H1 (cell line): Measurements from ENCODE around the gene ALOX12. TPM values are rescaled to one million over a fixed set of nuclear protein-coding genes. Genes with fewer than 3 reads are reported as not detected.

Source experiments
- CTCF ChIA-PET: fragments of 300-600 bp; sonication (Branson Sonifier 250); formaldehyde crosslinking; loops from one replicate; lab custom pipeline; 2021; ENCODE audit not compliant: partially characterized antibody; lab: Charles Lee
- POLR2A ChIA-PET: fragments of 300-600 bp; sonication (Branson Sonifier 250); formaldehyde crosslinking; loops from one replicate; lab custom pipeline; 2021; ENCODE audit warnings: inconsistent platforms; ENCODE audit not compliant: partially characterized antibody; lab: Charles Lee
- DNase-seq, 2 experiments: peaks; one replicate each; pipeline versions ENCODE4 v3.0.0 to v3.0.0-alpha.2; 2010 to 2022; ENCODE audit warnings: low spot score in 2 of 2, low read depth in 1 of 2, mixed read lengths in 1 of 2
- FAIRE-seq: peaks from 2 replicates; lab custom pipeline; 2011; peaks lifted over from hg19 to GRCh38; lab: Jason Lieb, UNC
- H2AFZ ChIP-seq: 2 replicates; pipeline ENCODE4 v1.8.1; 2012; ENCODE audit warnings: low read length, inconsistent platforms
- H2AK5ac ChIP-seq: 2 replicates; pipeline ENCODE4 v1.6.1; 2013; ENCODE audit warnings: low read depth, low read length
- H2BK120ac ChIP-seq: replicated peaks from 2 replicates; pipeline ENCODE3; 2013; ENCODE audit warnings: low read depth, low read length, inconsistent platforms
- H2BK12ac ChIP-seq: 2 replicates; pipeline ENCODE4 v1.6.1; 2013; ENCODE audit warnings: low read depth, low read length
- H2BK15ac ChIP-seq: 2 replicates; pipeline ENCODE4 v1.6.1; 2013; ENCODE audit warnings: low read length
- H2BK20ac ChIP-seq: 2 replicates; pipeline ENCODE4 v1.6.1; 2013; ENCODE audit warnings: low read length
- H2BK5ac ChIP-seq: 2 replicates; pipeline ENCODE4 v1.6.1; 2013; ENCODE audit warnings: low read depth, low read length
- H3K14ac ChIP-seq: 2 replicates; pipeline ENCODE4 v1.6.1; 2013; ENCODE audit warnings: inconsistent platforms; ENCODE audit not compliant: insufficient read length
- H3K18ac ChIP-seq: 2 replicates; pipeline ENCODE4 v1.6.1; 2013; ENCODE audit warnings: low read length; ENCODE audit errors: extremely low read depth
- H3K23ac ChIP-seq: 2 replicates; pipeline ENCODE4 v1.6.1; 2013; ENCODE audit warnings: inconsistent platforms; ENCODE audit not compliant: insufficient read length
- H3K23me2 ChIP-seq: 2 replicates; pipeline ENCODE4 v1.6.1; 2013; ENCODE audit warnings: low read depth, low read length
- H3K27ac ChIP-seq: 2 replicates; pipeline ENCODE4 v1.6.1; 2011; ENCODE audit warnings: low read depth, low read length, inconsistent platforms
- H3K27me3 ChIP-seq, 4 experiments: replicated peaks in 1 of 4; 1 replicate in 1 of 4; 2 replicates in 3 of 4; pipeline versions ENCODE4 v1.6.1 to v1.8.1; 2011 to 2013; ENCODE audit warnings: low read length in 3 of 4, mild to moderate bottlenecking in 3 of 4, inconsistent platforms in 2 of 4, mixed read lengths in 2 of 4, moderate library complexity in 1 of 4; ENCODE audit not compliant: control insufficient read depth in 3 of 4, insufficient read depth in 3 of 4; ENCODE audit errors: extremely low read depth in 1 of 4
- H3K36me3 ChIP-seq, 4 experiments: 2 replicates each; pipeline versions ENCODE4 v1.6.1 to v1.8.1; 2011 to 2013; ENCODE audit warnings: mild to moderate bottlenecking in 4 of 4, low read length in 3 of 4, moderate library complexity in 2 of 4, control low read depth in 1 of 4, inconsistent platforms in 1 of 4; ENCODE audit not compliant: insufficient read depth in 4 of 4, control insufficient read depth in 2 of 4
- H3K4ac ChIP-seq: replicated peaks from 2 replicates; pipeline ENCODE3; 2013; ENCODE audit warnings: low read length, low read depth, mixed read lengths, inconsistent platforms; ENCODE audit not compliant: insufficient read length
- H3K4me1 ChIP-seq, 4 experiments: replicated peaks in 1 of 4; 1 replicate in 1 of 4; 2 replicates in 3 of 4; pipeline versions ENCODE4 v1.6.1 to v1.8.1; 2011 to 2013; ENCODE audit warnings: low read length in 3 of 4, inconsistent platforms in 2 of 4, mixed read lengths in 1 of 4; ENCODE audit not compliant: insufficient read depth in 4 of 4, control insufficient read depth in 3 of 4
- H3K4me2 ChIP-seq, 2 experiments: 2 replicates each; pipeline versions ENCODE4 v1.6.1 to v1.8.1; 2011 to 2013; ENCODE audit warnings: low read depth in 2 of 2, low read length in 2 of 2, control low read depth in 1 of 2, inconsistent platforms in 1 of 2, mild to moderate bottlenecking in 1 of 2; ENCODE audit not compliant: insufficient read depth in 1 of 2
- H3K4me3 ChIP-seq, 4 experiments: fragments of 200-600, 300-600 bp in 1 of 4; sonication (generic), shearing (Covaris generic), sonication (Bioruptor Twin) in 1 of 4; 2 replicates each; pipeline versions ENCODE4 v1.5.1 to v1.8.1; 2011 to 2016; ENCODE audit warnings: low read length in 4 of 4, low read depth in 3 of 4, control low read depth in 2 of 4, inconsistent platforms in 2 of 4, mild to moderate bottlenecking in 2 of 4, mixed read lengths in 1 of 4, moderate library complexity in 1 of 4; ENCODE audit not compliant: insufficient read depth in 2 of 4; ENCODE audit errors: extremely low read depth in 1 of 4
- H3K56ac ChIP-seq: replicated peaks from 2 replicates; pipeline ENCODE3; 2013; ENCODE audit warnings: low read depth, mild to moderate bottlenecking, mixed read lengths, low read length, inconsistent platforms; ENCODE audit not compliant: insufficient read length
- H3K79me1 ChIP-seq: 2 replicates; pipeline ENCODE4 v1.6.1; 2013; ENCODE audit warnings: low read depth, low read length, control low read depth
- H3K79me2 ChIP-seq, 2 experiments: 2 replicates each; pipeline versions ENCODE4 v1.6.1 to v1.8.1; 2012 to 2013; ENCODE audit warnings: low read length in 2 of 2, mild to moderate bottlenecking in 2 of 2, inconsistent platforms in 1 of 2; ENCODE audit not compliant: insufficient read depth in 2 of 2, control insufficient read depth in 1 of 2
- H3K9ac ChIP-seq, 4 experiments: replicated peaks in 1 of 4; 1 replicate in 1 of 4; 2 replicates in 3 of 4; pipeline versions ENCODE4 v1.6.1 to v1.8.1; 2011 to 2013; ENCODE audit warnings: low read depth in 3 of 4, low read length in 3 of 4, control low read depth in 2 of 4, mild to moderate bottlenecking in 2 of 4, moderate library complexity in 2 of 4, inconsistent platforms in 1 of 4; ENCODE audit errors: extremely low read depth in 1 of 4
- H3K9me3 ChIP-seq, 2 experiments: 2 replicates each; pipeline versions ENCODE4 v1.6.1 to v1.8.1; 2012 to 2013; ENCODE audit warnings: mild to moderate bottlenecking in 2 of 2, moderate library complexity in 2 of 2, control low read depth in 1 of 2, inconsistent platforms in 1 of 2, low read depth in 1 of 2, low read length in 1 of 2, mixed read lengths in 1 of 2; ENCODE audit not compliant: insufficient read depth in 2 of 2
- H4K20me1 ChIP-seq, 2 experiments: replicated peaks in 1 of 2; 2 replicates each; pipeline versions ENCODE3 to v1.8.1; 2011 to 2013; ENCODE audit warnings: inconsistent platforms in 2 of 2, low read length in 2 of 2, mild to moderate bottlenecking in 1 of 2; ENCODE audit not compliant: insufficient read depth in 2 of 2, control insufficient read depth in 1 of 2
- H4K5ac ChIP-seq: 2 replicates; pipeline ENCODE4 v1.6.1; 2013; ENCODE audit warnings: low read length, low read depth, mixed read lengths, inconsistent platforms; ENCODE audit not compliant: insufficient read length
- H4K8ac ChIP-seq: 2 replicates; pipeline ENCODE4 v1.8.0; 2013; ENCODE audit warnings: mild to moderate bottlenecking, moderate library complexity, low read length, inconsistent platforms; ENCODE audit not compliant: insufficient read depth; ENCODE audit errors: extremely low read depth
- H4K91ac ChIP-seq: replicated peaks from 2 replicates; pipeline ENCODE3; 2013; ENCODE audit warnings: low read length, mixed read lengths, inconsistent platforms; ENCODE audit not compliant: insufficient read length
- ASH2L ChIP-seq: fragments of 200-600, 300-600 bp; sonication (generic); IDR thresholded peaks from one replicate; pipeline ENCODE4 v1.7.1; 2017; ENCODE audit warnings: low read length
- BRCA1 ChIP-seq: IDR thresholded peaks from 2 replicates; pipeline ENCODE4 v1.6.1; 2012; ENCODE audit warnings: low read depth, low read length, improper control_type of control experiment
- EGR1 ChIP-seq: IDR thresholded peaks from 2 replicates; pipeline ENCODE4 v1.6.1; 2011; ENCODE audit warnings: low read depth, low read length, borderline replicate concordance
- GABPA ChIP-seq: IDR thresholded peaks from 2 replicates; pipeline ENCODE4 v1.6.1; 2011; ENCODE audit warnings: mild to moderate bottlenecking, low read length, moderate library complexity, borderline replicate concordance; ENCODE audit not compliant: insufficient read depth
- NRF1 ChIP-seq: IDR thresholded peaks from 2 replicates; pipeline ENCODE4 v1.6.1; 2011; ENCODE audit warnings: mild to moderate bottlenecking, low read depth, low read length, improper control_type of control experiment
- POLR2AphosphoS5 ChIP-seq: IDR thresholded peaks from 2 replicates; pipeline ENCODE4 v1.6.1; 2011; ENCODE audit warnings: low read depth, low read length
- RNF2 ChIP-seq: fragments of 200-900, 300-1000 bp; sonication (generic); IDR thresholded peaks from 2 replicates; pipeline ENCODE4 v1.7.1; 2016; ENCODE audit warnings: borderline replicate concordance, low read depth, mild to moderate bottlenecking, antibody characterized with exemption, low read length; ENCODE audit not compliant: poor library complexity, severe bottlenecking; ENCODE audit errors: missing control alignments
- SIRT6 ChIP-seq: IDR thresholded peaks from one replicate; pipeline ENCODE4 v1.7.1; 2012; ENCODE audit warnings: low read length, inconsistent platforms
- SIX5 ChIP-seq: IDR thresholded peaks from 2 replicates; pipeline ENCODE4 v1.6.1; 2011; ENCODE audit warnings: mild to moderate bottlenecking, low read depth, low read length
- WGBS, 2 experiments: shearing (Covaris generic) in 1 of 2; methylation state at CpG; one replicate each; pipeline versions ENCODE4 v1.1.6 to v1.1.7; 2013 to 2015; ENCODE audit warnings: low lambda C conversion rate in 2 of 2, mixed read lengths in 2 of 2, inconsistent platforms in 1 of 2, low coverage in 1 of 2, missing lambda C conversion rate in 1 of 2; ENCODE audit not compliant: insufficient replicate concordance in 2 of 2, insufficient coverage in 1 of 2, insufficient read length in 1 of 2; ENCODE audit errors: extremely low coverage in 1 of 2, missing lambda C conversion rate in 1 of 2; 5-methylcytosine and 5-hydroxymethylcytosine counted together
- polyA plus RNA-seq, 7 experiments: library from polyadenylated mRNA; depleted of rRNA in 3 of 7; stranded (reverse) in 5 of 7; unstranded in 2 of 7; fragments of >200 nt in 5 of 7; fragments of 200-250 nt in 2 of 7; gene quantifications; 1 replicate in 5 of 7; 2 replicates in 1 of 7; 4 replicates in 1 of 7; pipeline versions ENCODE4 v1.2.1 to v1.2.3, GENCODE V29; 2011 to 2013; ENCODE audit warnings: missing spikeins in 2 of 7, mixed read lengths in 2 of 7
- total RNA-seq: library from RNA; stranded (reverse); fragmentation: NEBNext Ultra II Directional; extraction: Animal tissue kit (Norgen Biotek cat#: 25700); gene quantifications from 2 replicates; pipeline ENCODE4 v1.2.1, GENCODE V29; 2021
- TF ChIP-seq, protein P1 (sequence below): IDR thresholded peaks from 2 replicates; pipeline ENCODE4 v1.6.1; 2012; ENCODE audit warnings: low read length, inconsistent platforms

ALOX12 gene
- total and polyA plus RNA-seq, 2 of the 8 experiments (the other 6 are each of a cell fraction or from before 2014, with no cell fraction given): 1.4 to 2.0 TPM

DNA sequence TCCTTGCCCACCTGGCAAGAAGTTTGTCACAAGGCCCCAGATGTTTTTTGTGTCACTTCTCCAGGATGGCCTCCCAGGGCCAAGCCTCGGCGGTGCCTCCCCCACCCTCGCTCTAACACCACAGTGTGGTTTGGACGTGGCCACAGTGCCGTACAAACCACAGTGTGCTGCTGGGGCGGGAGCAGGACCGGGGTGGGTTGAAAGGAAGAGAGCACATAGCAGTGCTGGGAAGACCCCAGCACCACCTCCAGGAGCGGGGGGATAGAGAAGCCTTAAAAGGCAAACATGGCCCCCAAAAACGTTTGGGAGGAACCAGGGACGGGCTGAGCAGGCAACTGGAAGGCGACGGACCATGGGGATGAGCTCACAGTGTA, 22.0 kb downstream of the ALOX12 start:
- CTCF ChIA-PET: interaction anchor here (0.6 to 1.3 kb wide), 2 partner anchors 107 to 1102 kb away, joined by 3 to 7 read pairs; no protein-coding TSS in a partner anchor
- 86% methylated on average over 11 of the region's 12 CpGs; no CpG with 5 or more reads in 1 of the 2 experiments for WGBS, 2 experiments
- FAIRE-seq: no peak

More for the DNA sequence above, 22.0 kb downstream of the ALOX12 start:
- Histone ChIP-seq H3K23ac (no peak overlapping the region), H4K91ac (no peak overlapping the region), H4K20me1 (no peaks in the 10 kb centered on the region), H3K79me1 (no peaks in the 10 kb centered on the region), H3K56ac (no peak overlapping the region), H3K36me3 (peaks cover 0 to 4% (median 2%) of the 10 kb centered on the region in 4 experiments; a peak in 3 of 8 replicates), H3K4me1 (peaks cover 0 to 30% (median 16%) of the 10 kb centered on the region in 4 experiments; a peak in 6 of 7 replicates), H3K14ac (no peak overlapping the region), H2BK15ac (0 out of 2 replicates have a peak overlapping the region, but pooled peaks have one; percentile 29), H3K23me2 (peaks cover 16% of the 10 kb centered on the region), H3K9ac (no peak overlapping the region), H2AFZ (no peak overlapping the region), H2AK5ac (no peak overlapping the region), H3K27ac (no peak overlapping the region), H3K9me3 (no peaks in the 10 kb centered on the region), H4K5ac (no peak overlapping the region), H3K4me2 (no peak overlapping the region), H3K79me2 (peaks cover 0 to 11% of the 10 kb centered on the region in 2 experiments; a peak in 2 of 4 replicates), H2BK120ac (no peak overlapping the region), H2BK20ac (no peak overlapping the region), H3K4ac (no peak overlapping the region), H4K8ac (no peak overlapping the region; the same call in 1 of the 2 replicates), H2BK12ac (no peak overlapping the region), H3K18ac (no peak overlapping the region), H3K4me3 (no peak overlapping the region), H3K27me3 (peaks cover 0 to 12% (median 10%) of the 10 kb centered on the region in 4 experiments; a peak in 6 of 7 replicates), H2BK5ac (no peak overlapping the region)
- TF ChIP-seq RNF2: no peak
- TF ChIP-seq, protein P1, sequence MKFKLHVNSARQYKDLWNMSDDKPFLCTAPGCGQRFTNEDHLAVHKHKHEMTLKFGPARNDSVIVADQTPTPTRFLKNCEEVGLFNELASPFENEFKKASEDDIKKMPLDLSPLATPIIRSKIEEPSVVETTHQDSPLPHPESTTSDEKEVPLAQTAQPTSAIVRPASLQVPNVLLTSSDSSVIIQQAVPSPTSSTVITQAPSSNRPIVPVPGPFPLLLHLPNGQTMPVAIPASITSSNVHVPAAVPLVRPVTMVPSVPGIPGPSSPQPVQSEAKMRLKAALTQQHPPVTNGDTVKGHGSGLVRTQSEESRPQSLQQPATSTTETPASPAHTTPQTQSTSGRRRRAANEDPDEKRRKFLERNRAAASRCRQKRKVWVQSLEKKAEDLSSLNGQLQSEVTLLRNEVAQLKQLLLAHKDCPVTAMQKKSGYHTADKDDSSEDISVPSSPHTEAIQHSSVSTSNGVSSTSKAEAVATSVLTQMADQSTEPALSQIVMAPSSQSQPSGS: no peak
- no peak for TF ChIP-seq BRCA1
- no peak for TF ChIP-seq POLR2AphosphoS5
- TF ChIP-seq EGR1: no peak
- TF ChIP-seq ASH2L: no peak
- TF ChIP-seq NRF1: no peak
- no peak for TF ChIP-seq SIRT6
- no peak for TF ChIP-seq SIX5
- no peak for TF ChIP-seq GABPA
- no peak for DNase-seq
- POLR2A ChIA-PET: no interaction called here
